ENCODE measurements around the gene SYT7.
A peak's percentile ranks its signal among the peaks of the same experiment; 100 is the strongest.

Gene SYT7

DNA sequence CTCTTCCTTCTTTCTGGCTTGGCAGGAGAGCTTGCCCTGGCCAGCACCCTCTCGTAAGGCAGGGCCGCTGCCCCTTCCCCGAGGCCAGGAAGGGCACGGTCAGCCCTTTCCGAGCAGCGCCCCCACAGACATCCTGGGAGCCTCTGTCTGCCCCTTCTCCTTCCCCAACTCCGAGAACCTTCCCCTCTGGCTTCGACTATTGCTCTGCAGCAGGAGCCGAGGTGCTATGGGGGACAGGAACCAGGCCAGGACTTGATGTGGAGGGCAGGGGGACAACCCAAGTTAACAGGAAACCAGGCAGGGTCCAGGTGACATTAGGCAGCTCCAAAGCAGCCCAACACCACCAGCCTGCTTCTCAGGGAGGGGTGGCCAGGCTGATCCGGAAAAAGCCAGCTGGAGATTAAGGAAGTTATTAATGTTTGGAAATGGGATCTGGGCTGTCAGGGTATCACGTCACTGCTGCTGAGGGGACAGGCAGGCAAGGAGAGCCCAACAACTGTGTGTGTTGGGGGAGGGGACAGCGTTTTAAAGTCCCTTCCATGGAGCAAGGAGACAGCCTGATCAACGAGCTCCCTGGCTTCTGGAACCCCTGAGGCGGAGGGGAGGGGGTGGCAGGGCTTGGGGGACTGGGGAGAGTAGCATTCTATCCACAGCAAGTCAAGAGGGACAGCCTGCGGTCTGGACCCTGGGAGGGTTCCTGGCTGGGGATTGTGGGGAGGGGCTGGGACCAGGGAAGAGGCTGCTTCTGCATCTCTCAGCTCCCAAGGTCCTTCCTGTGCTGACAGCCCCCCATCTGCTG, 27.3 kb downstream of the SYT7 start:
- no peak for DNase-seq (ENCODE audit: low spot score)

DNA sequence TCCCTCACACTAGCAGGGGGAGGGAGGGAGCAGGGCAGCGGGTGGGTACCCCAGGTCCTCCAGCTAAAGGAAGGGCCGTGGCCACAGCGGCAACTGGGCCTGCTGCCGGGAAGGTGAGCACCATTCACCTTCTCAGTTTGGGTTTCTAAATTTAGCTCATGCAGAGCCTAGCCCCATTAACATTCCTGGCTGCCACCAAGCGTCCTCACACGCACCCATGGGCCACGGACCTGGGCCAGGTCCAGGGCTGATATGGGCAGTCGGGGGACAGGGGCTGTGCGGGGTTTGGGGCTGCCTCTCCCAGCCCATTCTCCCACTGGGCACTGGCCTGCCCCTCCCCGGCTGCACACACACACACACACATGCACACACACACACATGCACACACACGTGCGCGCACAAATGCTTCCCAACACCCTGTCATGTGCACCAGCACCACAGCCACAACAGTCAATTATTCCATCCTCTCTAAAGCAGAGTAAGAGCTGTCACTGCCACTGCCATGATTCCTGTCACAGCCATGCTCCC, 28.7 kb downstream of the SYT7 start:
- no peak for DNase-seq (ENCODE audit: low spot score)

- peak; percentile 86 for DNase-seq (ENCODE audit: low spot score)
These were observed 29.2 kb downstream of the SYT7 start for GRCh38 chr11:61551634-61552033.

- no peak for DNase-seq (ENCODE audit: low spot score)
These were observed 30.1 kb downstream of the SYT7 start for GRCh38 chr11:61550665-61551227.

- DNase-seq (ENCODE audit: low spot score) = no peak
These were observed 31.0 kb downstream of the SYT7 start for GRCh38 chr11:61549662-61550568.

- no peak for DNase-seq (ENCODE audit: low spot score)
These were observed 31.7 kb downstream of the SYT7 start for GRCh38 chr11:61549177-61549576.

DNA sequence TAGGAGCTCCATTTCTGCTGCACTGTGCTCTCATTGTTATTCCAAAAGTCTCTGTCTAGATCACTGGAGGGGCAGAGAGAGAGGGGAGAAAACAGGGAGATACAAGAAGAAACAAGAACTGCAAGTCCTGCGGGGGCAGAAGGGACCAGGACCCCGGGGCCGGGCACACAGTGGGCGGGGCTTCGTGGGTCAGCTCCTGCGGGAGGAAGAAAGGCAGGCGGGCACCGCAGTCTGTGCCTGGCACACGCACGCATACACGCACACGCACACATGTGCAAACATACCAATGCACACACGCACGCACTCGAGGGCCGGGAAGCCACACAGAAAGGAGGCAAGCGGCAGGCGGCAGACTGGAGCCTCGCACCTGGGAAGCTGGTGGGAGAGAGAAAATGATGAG, 33.6 kb downstream of the SYT7 start:
- DNase-seq (ENCODE audit: low spot score) = no peak

DNA sequence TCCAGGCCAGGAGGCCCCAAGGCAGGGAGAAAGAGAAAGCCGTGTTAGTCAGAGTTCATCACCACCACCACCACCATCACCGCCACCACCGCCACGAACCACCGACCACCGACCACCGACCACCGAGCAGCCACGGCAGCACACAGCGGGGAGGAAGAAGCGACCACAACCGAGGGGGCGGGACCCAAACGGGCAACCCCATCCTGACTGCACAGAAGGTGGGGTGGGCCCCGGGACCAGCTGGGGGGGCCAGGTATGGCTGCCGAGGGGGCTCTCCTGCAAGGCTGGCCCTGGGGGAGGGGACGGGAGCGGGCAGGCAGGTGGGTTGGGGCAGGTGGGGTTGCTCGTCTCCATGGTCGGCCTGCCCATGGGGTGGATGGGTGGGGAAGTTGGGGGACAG, 34.2 kb downstream of the SYT7 start:
- no peak for DNase-seq (ENCODE audit: low spot score)

DNA sequence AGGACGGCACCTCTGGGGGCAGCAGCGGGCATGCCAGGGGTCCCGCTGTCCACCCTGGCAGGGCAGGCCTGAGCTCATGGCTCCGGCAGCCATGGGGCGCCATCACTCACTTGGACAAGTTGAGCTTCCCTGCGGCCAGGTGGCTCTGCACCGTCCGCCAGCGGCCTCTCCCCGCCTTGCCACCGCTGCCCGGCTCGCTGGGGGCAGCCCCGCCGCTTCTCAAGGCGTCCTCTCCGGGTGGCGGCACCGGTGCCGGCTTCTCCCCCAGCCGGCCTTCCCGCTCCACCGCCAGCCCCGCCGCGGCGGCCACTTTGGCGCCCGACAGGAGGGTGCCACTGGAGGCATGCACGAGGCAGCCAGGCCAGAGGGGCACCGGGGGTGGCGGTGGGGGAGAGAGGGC, 35.0 kb downstream of the SYT7 start:
- no peak for DNase-seq (ENCODE audit: low spot score)

DNA sequence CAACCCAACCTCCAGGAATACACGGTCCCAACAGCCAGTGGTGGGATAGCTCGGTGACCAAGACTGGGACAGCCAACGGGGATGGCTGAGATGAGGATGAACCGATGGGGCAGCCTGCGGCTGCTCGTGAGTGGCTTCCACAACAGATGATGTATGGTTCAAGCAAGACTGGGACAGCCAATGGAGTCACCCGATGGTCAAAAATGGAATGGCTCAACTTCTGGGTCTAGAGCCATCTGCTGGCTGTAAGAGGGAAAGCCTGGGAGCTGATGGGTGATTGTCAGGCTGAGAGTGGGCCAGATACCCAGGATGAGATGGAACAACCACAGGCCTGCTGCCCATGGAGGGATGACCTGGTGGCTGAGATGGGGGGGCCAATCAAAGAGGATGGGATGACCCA, 35.5 kb downstream of the SYT7 start:
- peak; percentile 71 for DNase-seq (ENCODE audit: low spot score)

- no peak for DNase-seq (ENCODE audit: low spot score)
These were observed 36.4 kb downstream of the SYT7 start for GRCh38 chr11:61544466-61544865.

DNA sequence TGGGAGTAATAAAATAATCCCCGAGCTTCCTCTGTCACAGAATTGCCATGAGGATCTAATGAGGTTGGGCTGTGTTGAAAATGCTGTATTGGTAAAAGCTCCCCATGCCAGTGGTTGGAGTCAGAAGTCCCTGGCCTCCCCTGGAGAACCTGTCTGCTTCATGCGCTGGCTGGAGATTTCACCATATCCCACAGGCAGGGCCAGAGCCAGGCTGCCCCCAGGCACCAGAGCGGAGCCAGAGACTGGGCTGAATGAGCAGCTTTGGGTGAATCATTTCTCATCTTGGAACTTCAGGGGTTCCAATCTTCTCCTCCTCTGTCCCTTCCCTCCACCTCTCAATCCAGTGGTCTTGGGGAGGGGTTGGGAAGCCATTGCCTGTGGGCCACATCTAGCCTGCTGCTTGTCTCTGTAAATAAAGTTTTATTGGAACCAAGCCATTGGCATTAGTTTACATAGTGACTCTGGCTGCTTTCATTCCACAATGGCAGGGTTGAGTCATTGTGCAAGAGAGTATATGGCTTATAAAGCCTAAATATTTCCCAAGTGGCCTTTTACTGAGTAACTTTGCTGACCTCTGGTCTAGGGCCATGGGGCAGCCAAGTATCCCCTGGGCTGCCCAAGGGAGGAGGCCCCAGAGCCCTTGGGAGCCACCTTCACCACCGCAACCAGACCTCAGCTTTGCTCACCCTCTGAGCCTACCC, 37.1 kb downstream of the SYT7 start:
- DNase-seq (ENCODE audit: low spot score) = peak; percentile 87

DNA sequence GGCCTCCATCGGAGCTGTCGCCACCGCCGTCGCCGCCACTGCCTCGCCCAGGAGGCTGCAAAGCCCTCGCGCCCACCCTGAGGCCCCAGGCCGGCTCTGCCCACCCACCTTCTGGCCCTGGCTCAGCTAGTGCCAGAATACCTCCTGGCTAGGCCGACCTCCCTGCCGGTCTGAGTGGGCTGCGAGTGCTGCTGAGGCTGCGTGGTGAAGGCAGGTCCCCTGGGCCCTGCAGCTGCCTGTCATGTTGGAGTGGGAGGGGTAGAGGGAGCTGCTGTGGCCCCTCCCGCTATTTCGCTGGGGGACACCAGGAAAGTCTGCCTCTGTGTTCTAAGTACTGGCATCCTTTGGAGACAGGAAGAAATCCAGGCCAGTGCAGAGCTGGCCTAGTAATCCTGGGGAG, 38.2 kb downstream of the SYT7 start:
- DNase-seq (ENCODE audit: low spot score) = no peak

- DNase-seq (ENCODE audit: low spot score) = no peak
These were observed 38.8 kb downstream of the SYT7 start for GRCh38 chr11:61542024-61542461.

- DNase-seq (ENCODE audit: low spot score) = peak; percentile 82
These were observed 39.3 kb downstream of the SYT7 start for GRCh38 chr11:61541598-61541997.

GRCh38 chr11:61540528-61540927, 40.3 kb downstream of the SYT7 start:
- DNase-seq (ENCODE audit: low spot score) = no peak

DNA sequence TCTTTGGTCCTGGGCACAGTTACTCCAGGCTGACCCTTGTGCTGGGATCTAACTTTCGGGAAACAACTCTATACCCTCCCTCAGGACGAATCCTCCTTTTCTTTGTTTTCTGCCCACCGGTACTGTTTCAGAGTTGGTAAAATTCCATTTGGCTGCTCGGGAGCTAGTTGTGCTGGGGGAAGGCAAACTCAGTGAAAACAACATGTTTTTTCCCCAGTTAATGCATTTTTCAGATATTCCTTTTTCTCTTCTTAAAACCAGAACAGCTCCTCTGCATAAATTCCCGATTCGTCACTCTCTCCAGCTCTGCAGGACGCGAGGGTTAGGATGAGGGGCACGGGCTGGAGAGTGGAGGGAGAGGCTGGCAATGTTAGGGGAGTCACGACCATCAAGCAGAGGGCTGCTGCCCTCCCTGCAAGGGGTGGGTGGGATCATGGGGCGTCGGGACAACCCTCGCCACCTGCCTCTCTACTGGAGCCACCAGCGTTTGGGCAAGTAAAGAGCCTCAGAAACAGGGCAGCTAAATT, 41.0 kb downstream of the SYT7 start:
- no peak for DNase-seq (ENCODE audit: low spot score)

- no peak for DNase-seq (ENCODE audit: low spot score)
These were observed 41.9 kb downstream of the SYT7 start for GRCh38 chr11:61539006-61539405.

DNA sequence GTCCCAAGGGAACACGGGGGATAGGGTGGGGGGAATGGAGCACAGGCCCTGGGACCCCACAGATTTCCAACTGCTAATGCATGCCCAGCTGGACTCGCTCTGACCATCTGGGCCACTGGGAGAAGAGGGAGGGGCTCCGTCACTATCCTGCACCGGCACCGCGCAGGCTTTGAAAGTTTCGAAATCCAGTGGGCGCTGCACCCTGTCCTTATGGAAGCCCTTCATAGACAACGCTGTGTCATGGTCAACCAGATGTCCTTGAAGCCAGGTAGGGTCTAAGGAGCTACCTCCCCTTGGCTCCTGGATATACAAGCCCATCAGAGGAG, 42.3 kb downstream of the SYT7 start:
- no peak for DNase-seq (ENCODE audit: low spot score)

DNA sequence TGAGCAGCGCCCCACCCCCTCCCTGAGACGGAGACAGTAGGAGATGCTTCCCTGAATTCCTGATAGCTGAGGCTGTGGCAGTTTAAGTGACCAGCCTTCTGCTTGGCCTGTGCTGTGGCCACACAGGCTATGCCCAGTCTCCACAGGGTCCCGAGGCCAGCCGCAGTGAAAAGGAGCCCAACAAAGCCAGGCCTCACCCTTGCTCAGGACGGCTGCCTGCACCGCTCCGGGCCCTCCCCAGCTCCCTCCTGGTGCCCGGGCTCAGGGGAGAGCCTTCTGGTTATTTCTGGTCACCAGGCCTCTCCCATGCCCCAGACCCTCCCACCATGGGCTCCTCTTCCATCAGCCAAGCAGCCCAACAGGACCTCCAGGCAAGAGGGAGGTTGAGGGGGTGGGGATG, 43.5 kb downstream of the SYT7 start:
- DNase-seq (ENCODE audit: low spot score) = no peak

DNA sequence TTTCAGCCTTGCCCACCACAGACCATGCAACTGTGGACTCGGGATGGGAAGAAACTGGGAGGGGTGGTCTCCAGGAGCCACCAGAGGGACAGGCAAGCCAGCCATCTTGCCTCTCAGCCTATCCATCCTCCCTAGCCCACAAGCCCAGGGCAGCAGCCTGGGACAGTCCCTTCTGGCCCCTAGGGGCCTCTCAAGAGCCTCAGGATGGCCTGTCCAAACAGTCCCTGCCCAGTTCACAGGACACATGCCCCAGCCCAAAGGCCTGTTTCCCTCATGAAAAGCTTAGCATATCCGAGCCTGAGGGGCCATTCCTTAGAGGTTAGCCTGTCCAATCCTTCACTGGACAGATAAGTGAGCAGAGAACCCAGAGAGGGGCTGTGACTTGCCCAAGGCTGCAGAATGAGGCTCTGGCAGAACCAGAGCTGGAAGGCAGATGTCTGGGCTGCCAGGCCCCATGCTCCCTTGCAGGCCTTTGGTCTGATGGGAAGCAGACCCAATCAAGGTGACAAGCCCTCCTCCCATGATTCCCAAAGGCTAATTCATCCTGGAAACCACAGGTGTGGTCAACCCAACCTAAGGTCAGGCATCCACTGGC, 44.1 kb downstream of the SYT7 start:
- DNase-seq (ENCODE audit: low spot score) = no peak

All from AG08396 (cell line).